ENCODE data around the gene PTPRT.

DNA sequence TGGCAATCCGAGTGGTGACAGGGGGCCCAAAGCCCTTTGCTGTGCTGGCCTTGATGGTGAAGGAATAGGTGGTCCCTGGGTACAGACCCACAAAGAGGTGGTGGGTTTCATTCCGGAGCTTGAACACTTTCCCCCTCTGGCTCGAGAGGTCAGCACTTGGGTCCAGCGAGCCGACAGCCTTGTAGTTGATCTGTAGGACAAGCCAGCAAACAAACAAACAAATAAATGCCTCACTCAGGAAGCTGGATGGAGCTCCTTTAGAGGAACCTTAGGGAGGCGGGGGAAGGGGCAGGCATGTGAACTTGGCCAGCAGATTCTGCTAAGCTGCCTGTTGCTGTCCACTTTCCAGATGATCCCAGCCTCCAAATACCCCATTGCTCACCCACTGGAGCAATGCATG lies 837.6 kb downstream of the PTPRT start:
- TF ChIP-seq, protein P1, sequence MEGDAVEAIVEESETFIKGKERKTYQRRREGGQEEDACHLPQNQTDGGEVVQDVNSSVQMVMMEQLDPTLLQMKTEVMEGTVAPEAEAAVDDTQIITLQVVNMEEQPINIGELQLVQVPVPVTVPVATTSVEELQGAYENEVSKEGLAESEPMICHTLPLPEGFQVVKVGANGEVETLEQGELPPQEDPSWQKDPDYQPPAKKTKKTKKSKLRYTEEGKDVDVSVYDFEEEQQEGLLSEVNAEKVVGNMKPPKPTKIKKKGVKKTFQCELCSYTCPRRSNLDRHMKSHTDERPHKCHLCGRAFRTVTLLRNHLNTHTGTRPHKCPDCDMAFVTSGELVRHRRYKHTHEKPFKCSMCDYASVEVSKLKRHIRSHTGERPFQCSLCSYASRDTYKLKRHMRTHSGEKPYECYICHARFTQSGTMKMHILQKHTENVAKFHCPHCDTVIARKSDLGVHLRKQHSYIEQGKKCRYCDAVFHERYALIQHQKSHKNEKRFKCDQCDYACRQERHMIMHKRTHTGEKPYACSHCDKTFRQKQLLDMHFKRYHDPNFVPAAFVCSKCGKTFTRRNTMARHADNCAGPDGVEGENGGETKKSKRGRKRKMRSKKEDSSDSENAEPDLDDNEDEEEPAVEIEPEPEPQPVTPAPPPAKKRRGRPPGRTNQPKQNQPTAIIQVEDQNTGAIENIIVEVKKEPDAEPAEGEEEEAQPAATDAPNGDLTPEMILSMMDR (IDR thresholded peaks at IDR 0.05) = no peak
- TF ChIP-seq ZFX (IDR thresholded peaks at IDR 0.05; ENCODE audit: borderline replicate concordance) = no peak

All from 22Rv1 (cell line).